GM12878 (cell line): ENCODE measurements around the gene CDC37L1. TPM values are rescaled to one million over a fixed set of nuclear protein-coding genes. Genes with fewer than 3 reads are reported as not detected.

ENCODE experiments used
- ATAC-seq: fragments of 200-7000 bp; cut with Tn5 transposase; 3 replicates; pipeline ENCODE4 v1.9.1; 2020; ENCODE audit warnings: mild to moderate bottlenecking, moderate library complexity
- BruUV-seq: library from RNA; stranded (reverse); fragments of 400-500 nt; replicated peaks from 2 replicates; lab custom pipeline; 2021; lab: Mats Ljungman, UMichigan
- CTCF ChIA-PET: fragments of 300-600 bp; sonication (Branson Sonifier 250); formaldehyde crosslinking; extraction: SDS; loops from one replicate; lab custom pipeline; 2021; ENCODE audit warnings: inconsistent platforms; lab: Yijun Ruan, JAX
- POLR2A ChIA-PET: fragments of 350-600 bp; formaldehyde crosslinking; extraction: SDS; loops from one replicate; lab custom pipeline; 2021; ENCODE audit warnings: inconsistent platforms; lab: Charles Lee
- RAD21 ChIA-PET: fragments of 300-600 bp; sonication (Branson Sonifier 250); formaldehyde crosslinking; loops from one replicate; lab custom pipeline; 2023; ENCODE audit warnings: antibody characterized with exemption; ENCODE audit not compliant: unreplicated experiment; lab: Charles Lee
- SMC1A ChIA-PET: fragments of 300-600 bp; sonication (Branson Sonifier 250); formaldehyde crosslinking; loops from one replicate; lab custom pipeline; 2023; ENCODE audit not compliant: unreplicated experiment, uncharacterized antibody; lab: Charles Lee
- DNase-seq: peaks from one replicate; pipeline ENCODE4 v3.0.0-alpha.2; 2011; ENCODE audit warnings: low read depth, low spot score
- FAIRE-seq: peaks from 3 replicates; lab custom pipeline; 2011; peaks lifted over from hg19 to GRCh38; lab: Jason Lieb, UNC
- H2AFZ ChIP-seq: 2 replicates; pipeline ENCODE4 v1.6.0; 2011; ENCODE audit warnings: low read depth, low read length, control low read depth; ENCODE audit not compliant: control insufficient read depth
- H3K27ac ChIP-seq: 2 replicates; pipeline ENCODE4 v1.5.1; 2011; ENCODE audit warnings: control low read depth; ENCODE audit not compliant: control insufficient read depth, insufficient read depth
- H3K27me3 ChIP-seq, 2 experiments: replicated peaks in 1 of 2; 2 replicates each; pipeline versions ENCODE4 v1.6.0 to v1.6.1; 2011; ENCODE audit warnings: low read length in 1 of 2; ENCODE audit not compliant: control insufficient read depth in 2 of 2, insufficient read depth in 2 of 2
- H3K36me3 ChIP-seq, 2 experiments: 2 replicates each; pipeline ENCODE4 v1.5.1; 2011; ENCODE audit warnings: low read length in 1 of 2; ENCODE audit not compliant: control insufficient read depth in 2 of 2, insufficient read depth in 2 of 2
- H3K4me1 ChIP-seq: 2 replicates; pipeline ENCODE4 v1.6.1; 2011; ENCODE audit warnings: mild to moderate bottlenecking, low read length, moderate library complexity, mixed read lengths; ENCODE audit not compliant: control insufficient read depth, insufficient read depth
- H3K4me2 ChIP-seq: 2 replicates; pipeline ENCODE4 v1.6.0; 2011; ENCODE audit warnings: control low read depth; ENCODE audit not compliant: control insufficient read depth, insufficient read depth
- H3K4me3 ChIP-seq: fragments of 200-600 bp; sonication (generic); 2 replicates; pipeline ENCODE4 v1.5.1; 2016
- H3K79me2 ChIP-seq: 2 replicates; pipeline ENCODE4 v1.6.0; 2011; ENCODE audit warnings: low read length; ENCODE audit not compliant: control insufficient read depth, insufficient read depth
- H3K9ac ChIP-seq: 2 replicates; pipeline ENCODE4 v1.8.0; 2011; ENCODE audit warnings: low read length, control low read depth, mixed read lengths; ENCODE audit not compliant: control insufficient read depth, insufficient read depth
- H3K9me3 ChIP-seq: replicated peaks from 3 replicates; pipeline ENCODE4 v1.5.1; 2011; ENCODE audit warnings: mild to moderate bottlenecking, low read length; ENCODE audit not compliant: control insufficient read depth, insufficient read depth
- H4K20me1 ChIP-seq: 2 replicates; pipeline ENCODE4 v1.6.0; 2011; ENCODE audit not compliant: control insufficient read depth, insufficient read depth
- IKZF1 ChIP-seq: fragments of 450-650 bp; conservative IDR thresholded peaks from 2 replicates; pipeline ENCODE4 v1.6.1; 2017; ENCODE audit warnings: antibody characterized with exemption, mild to moderate bottlenecking
- MEF2A ChIP-seq: IDR thresholded peaks from 2 replicates; pipeline ENCODE4 v1.6.1; 2011; ENCODE audit warnings: low read depth, mild to moderate bottlenecking, low read length, moderate library complexity; ENCODE audit not compliant: insufficient read depth
- MEF2B ChIP-seq: fragments of 450-650 bp; IDR thresholded peaks from 2 replicates; pipeline ENCODE4 v1.6.1; 2018; ENCODE audit warnings: mild to moderate bottlenecking, moderate library complexity; ENCODE audit not compliant: partially characterized antibody, poor library complexity, severe bottlenecking
- MTA3 ChIP-seq: IDR thresholded peaks from 2 replicates; pipeline ENCODE4 v1.6.1; 2012; ENCODE audit warnings: low read length, inconsistent platforms, borderline replicate concordance
- NBN ChIP-seq: fragments of 450-650 bp; IDR thresholded peaks from 2 replicates; pipeline ENCODE4 v1.6.1; 2016
- NR2C1 ChIP-seq: fragments of 450-650 bp; IDR thresholded peaks from 2 replicates; pipeline ENCODE4 v1.6.1; 2017; ENCODE audit warnings: antibody characterized with exemption, mild to moderate bottlenecking, moderate library complexity
- RELA ChIP-seq: fragments of 450-650 bp; IDR thresholded peaks from 2 replicates; pipeline ENCODE4 v1.8.0; 2014; ENCODE audit warnings: borderline replicate concordance; ENCODE audit not compliant: partially characterized antibody
- SP1 ChIP-seq: IDR thresholded peaks from one replicate; pipeline ENCODE4 v1.6.1; 2011; ENCODE audit warnings: low read depth, low read length
- TAF1 ChIP-seq: IDR thresholded peaks from 2 replicates; pipeline ENCODE4 v1.6.1; 2011; ENCODE audit warnings: mild to moderate bottlenecking, low read depth, low read length, borderline replicate concordance
- TBL1XR1 ChIP-seq: IDR thresholded peaks from 2 replicates; pipeline ENCODE4 v1.6.1; 2012; ENCODE audit warnings: low read depth, low read length, improper control_type of control experiment
- WGBS: methylation state at CpG from one replicate; pipeline ENCODE4 v1.1.6; 2016; ENCODE audit warnings: low lambda C conversion rate; ENCODE audit not compliant: insufficient replicate concordance, insufficient coverage; ENCODE audit errors: missing lambda C conversion rate; 5-methylcytosine and 5-hydroxymethylcytosine counted together
- in situ Hi-C: fragments of 300-500 bp; cut with MboI; formaldehyde crosslinking; loops from 9 replicates; pipeline ENCODE4 v1.14.3; 2018; ENCODE audit warnings: mixed read lengths
- intact Hi-C: fragments of 100-400 bp; cut with micrococcal nuclease; formaldehyde crosslinking; loops from one replicate; pipeline ENCODE4 v1.14.2; 2022; ENCODE audit not compliant: unreplicated experiment
- polyA plus RNA-seq, 11 experiments: library from polyadenylated mRNA; depleted of rRNA in 4 of 11; unstranded in 6 of 11; stranded (reverse) in 5 of 11; fragments of >200 nt; fragmentation: Nextera tagmentation in 4 of 11; fragmentation: Illumina TruSeq in 1 of 11; extraction: Ambion mirVana in 4 of 11; extraction: Trizol in 1 of 11; gene quantifications; 1 replicate in 1 of 11; 2 replicates in 10 of 11; pipeline versions ENCODE4 v1.2.1 to v1.2.3, GENCODE V29; 2011 to 2016; ENCODE audit warnings: inconsistent platforms in 2 of 11, missing spikeins in 2 of 11, low read depth in 1 of 11
- total RNA-seq, 4 experiments: library from RNA; depleted of rRNA in 3 of 4; stranded (reverse); fragments of >200 nt in 3 of 4; fragmentation: Illumina TruSeq in 1 of 4; extraction: Trizol in 1 of 4; gene quantifications; 2 replicates each; pipeline versions ENCODE4 v1.2.1 to v1.2.3, GENCODE V29; 2013 to 2021
- TF ChIP-seq, protein P1 (sequence below): fragments of 450-650 bp; IDR thresholded peaks from 2 replicates; pipeline ENCODE4 v1.6.1; 2016; ENCODE audit warnings: mild to moderate bottlenecking
- TF ChIP-seq, protein P2 (sequence below): fragments of 150-350 bp; IDR thresholded peaks from 2 replicates; pipeline ENCODE4 v1.6.1; 2016; ENCODE audit warnings: low read depth, low read length
- TF ChIP-seq, protein P3 (sequence below): fragments of 450-650 bp; IDR thresholded peaks from 2 replicates; pipeline ENCODE4 v1.6.1; 2017; ENCODE audit warnings: mild to moderate bottlenecking, moderate library complexity
- TF ChIP-seq, protein P4 (sequence below): IDR thresholded peaks from 2 replicates; pipeline ENCODE4 v1.6.1; 2011; ENCODE audit warnings: borderline replicate concordance, low read depth, mild to moderate bottlenecking, moderate library complexity, low read length; ENCODE audit not compliant: insufficient read depth, poor library complexity, severe bottlenecking

The CDC37L1 gene
- total and polyA plus RNA-seq, 10 of the 15 experiments (the other 5 are each of a cell fraction or from before 2014, with no cell fraction given): 2.2 to 16.6 (median 8.2) TPM

DNA sequence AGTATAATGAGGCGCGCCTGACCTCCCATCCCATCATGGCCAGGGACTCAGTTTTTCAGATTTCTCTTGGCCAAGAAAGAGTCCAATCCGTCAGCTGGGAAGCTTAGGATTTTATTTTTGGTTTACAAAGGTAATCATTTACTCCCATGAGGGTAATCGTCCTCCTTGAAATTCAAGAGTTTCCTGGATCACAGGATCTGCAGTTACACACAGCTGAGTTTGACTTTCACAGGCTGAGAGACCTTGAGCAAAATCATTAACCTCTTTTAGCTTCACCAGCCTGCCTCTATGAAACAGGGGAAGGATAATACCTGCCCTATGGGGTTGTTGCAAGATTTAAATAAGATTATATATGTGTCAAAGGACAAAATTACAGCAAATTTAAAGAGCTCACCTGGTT lies 77.1 kb downstream of the CDC37L1 start:
- TF ChIP-seq TBL1XR1 (no peak), TAF1 (no peak), MEF2A (no peak), MTA3 (no peak), RELA (no peak), MEF2B (no peak), SP1 (no peak), NR2C1 (no peak), NBN (no peak), IKZF1 (no peak)
- TF ChIP-seq, protein P1, sequence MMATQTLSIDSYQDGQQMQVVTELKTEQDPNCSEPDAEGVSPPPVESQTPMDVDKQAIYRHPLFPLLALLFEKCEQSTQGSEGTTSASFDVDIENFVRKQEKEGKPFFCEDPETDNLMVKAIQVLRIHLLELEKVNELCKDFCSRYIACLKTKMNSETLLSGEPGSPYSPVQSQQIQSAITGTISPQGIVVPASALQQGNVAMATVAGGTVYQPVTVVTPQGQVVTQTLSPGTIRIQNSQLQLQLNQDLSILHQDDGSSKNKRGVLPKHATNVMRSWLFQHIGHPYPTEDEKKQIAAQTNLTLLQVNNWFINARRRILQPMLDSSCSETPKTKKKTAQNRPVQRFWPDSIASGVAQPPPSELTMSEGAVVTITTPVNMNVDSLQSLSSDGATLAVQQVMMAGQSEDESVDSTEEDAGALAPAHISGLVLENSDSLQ: no peak
- TF ChIP-seq, protein P2, sequence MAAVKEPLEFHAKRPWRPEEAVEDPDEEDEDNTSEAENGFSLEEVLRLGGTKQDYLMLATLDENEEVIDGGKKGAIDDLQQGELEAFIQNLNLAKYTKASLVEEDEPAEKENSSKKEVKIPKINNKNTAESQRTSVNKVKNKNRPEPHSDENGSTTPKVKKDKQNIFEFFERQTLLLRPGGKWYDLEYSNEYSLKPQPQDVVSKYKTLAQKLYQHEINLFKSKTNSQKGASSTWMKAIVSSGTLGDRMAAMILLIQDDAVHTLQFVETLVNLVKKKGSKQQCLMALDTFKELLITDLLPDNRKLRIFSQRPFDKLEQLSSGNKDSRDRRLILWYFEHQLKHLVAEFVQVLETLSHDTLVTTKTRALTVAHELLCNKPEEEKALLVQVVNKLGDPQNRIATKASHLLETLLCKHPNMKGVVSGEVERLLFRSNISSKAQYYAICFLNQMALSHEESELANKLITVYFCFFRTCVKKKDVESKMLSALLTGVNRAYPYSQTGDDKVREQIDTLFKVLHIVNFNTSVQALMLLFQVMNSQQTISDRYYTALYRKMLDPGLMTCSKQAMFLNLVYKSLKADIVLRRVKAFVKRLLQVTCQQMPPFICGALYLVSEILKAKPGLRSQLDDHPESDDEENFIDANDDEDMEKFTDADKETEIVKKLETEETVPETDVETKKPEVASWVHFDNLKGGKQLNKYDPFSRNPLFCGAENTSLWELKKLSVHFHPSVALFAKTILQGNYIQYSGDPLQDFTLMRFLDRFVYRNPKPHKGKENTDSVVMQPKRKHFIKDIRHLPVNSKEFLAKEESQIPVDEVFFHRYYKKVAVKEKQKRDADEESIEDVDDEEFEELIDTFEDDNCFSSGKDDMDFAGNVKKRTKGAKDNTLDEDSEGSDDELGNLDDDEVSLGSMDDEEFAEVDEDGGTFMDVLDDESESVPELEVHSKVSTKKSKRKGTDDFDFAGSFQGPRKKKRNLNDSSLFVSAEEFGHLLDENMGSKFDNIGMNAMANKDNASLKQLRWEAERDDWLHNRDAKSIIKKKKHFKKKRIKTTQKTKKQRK: no peak
- TF ChIP-seq, protein P3, sequence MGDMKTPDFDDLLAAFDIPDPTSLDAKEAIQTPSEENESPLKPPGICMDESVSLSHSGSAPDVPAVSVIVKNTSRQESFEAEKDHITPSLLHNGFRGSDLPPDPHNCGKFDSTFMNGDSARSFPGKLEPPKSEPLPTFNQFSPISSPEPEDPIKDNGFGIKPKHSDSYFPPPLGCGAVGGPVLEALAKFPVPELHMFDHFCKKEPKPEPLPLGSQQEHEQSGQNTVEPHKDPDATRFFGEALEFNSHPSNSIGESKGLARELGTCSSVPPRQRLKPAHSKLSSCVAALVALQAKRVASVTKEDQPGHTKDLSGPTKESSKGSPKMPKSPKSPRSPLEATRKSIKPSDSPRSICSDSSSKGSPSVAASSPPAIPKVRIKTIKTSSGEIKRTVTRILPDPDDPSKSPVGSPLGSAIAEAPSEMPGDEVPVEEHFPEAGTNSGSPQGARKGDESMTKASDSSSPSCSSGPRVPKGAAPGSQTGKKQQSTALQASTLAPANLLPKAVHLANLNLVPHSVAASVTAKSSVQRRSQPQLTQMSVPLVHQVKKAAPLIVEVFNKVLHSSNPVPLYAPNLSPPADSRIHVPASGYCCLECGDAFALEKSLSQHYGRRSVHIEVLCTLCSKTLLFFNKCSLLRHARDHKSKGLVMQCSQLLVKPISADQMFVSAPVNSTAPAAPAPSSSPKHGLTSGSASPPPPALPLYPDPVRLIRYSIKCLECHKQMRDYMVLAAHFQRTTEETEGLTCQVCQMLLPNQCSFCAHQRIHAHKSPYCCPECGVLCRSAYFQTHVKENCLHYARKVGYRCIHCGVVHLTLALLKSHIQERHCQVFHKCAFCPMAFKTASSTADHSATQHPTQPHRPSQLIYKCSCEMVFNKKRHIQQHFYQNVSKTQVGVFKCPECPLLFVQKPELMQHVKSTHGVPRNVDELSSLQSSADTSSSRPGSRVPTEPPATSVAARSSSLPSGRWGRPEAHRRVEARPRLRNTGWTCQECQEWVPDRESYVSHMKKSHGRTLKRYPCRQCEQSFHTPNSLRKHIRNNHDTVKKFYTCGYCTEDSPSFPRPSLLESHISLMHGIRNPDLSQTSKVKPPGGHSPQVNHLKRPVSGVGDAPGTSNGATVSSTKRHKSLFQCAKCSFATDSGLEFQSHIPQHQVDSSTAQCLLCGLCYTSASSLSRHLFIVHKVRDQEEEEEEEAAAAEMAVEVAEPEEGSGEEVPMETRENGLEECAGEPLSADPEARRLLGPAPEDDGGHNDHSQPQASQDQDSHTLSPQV: no peak
- TF ChIP-seq, protein P4, sequence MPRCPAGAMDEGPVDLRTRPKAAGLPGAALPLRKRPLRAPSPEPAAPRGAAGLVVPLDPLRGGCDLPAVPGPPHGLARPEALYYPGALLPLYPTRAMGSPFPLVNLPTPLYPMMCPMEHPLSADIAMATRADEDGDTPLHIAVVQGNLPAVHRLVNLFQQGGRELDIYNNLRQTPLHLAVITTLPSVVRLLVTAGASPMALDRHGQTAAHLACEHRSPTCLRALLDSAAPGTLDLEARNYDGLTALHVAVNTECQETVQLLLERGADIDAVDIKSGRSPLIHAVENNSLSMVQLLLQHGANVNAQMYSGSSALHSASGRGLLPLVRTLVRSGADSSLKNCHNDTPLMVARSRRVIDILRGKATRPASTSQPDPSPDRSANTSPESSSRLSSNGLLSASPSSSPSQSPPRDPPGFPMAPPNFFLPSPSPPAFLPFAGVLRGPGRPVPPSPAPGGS: no peak
- no TSS peak for BruUV-seq
- FAIRE-seq (no peak), ATAC-seq (no peak), DNase-seq (no peak)
- peaks cover 8% of the 10 kb centered on the region for H3K4me1 ChIP-seq
- 95% methylated on average over 4 of the region's 4 CpGs for WGBS
- H3K4me2 ChIP-seq: no peak overlapping the region
- H3K27me3 ChIP-seq: no peaks in the 10 kb centered on the region
- ChIA-PET POLR2A (no interaction called here), SMC1A (interaction anchor here (1.0 to 2.5 kb wide), 7 partner anchors 59 to 840 kb away, joined by 3 to 10 read pairs (median 3); no protein-coding TSS in a partner anchor), CTCF (interaction anchor here (0.7 to 2.6 kb wide), 10 partner anchors 9 to 844 kb away, joined by 3 to 15 read pairs (median 4); no protein-coding TSS in a partner anchor), RAD21 (interaction anchor here (1.0 to 1.4 kb wide), 4 partner anchors 35 to 686 kb away, joined by 3 to 4 read pairs (median 3); no protein-coding TSS in a partner anchor)
- H3K79me2 ChIP-seq: no peaks in the 10 kb centered on the region
- in situ Hi-C loops (loop anchor here (5.0 kb wide), 2 partner anchors 231 to 686 kb away; partner anchors contain the start of gene JAK2), intact Hi-C loops (loop anchor here (5.0 to 10.0 kb wide), 2 partner anchors 318 to 506 kb away; no protein-coding TSS in a partner anchor)
- no peak overlapping the region for H3K9ac ChIP-seq
- H2AFZ ChIP-seq: no peak overlapping the region
- H3K27ac ChIP-seq: no peak overlapping the region
- H4K20me1 ChIP-seq: no peaks in the 10 kb centered on the region
- no peaks in the 10 kb centered on the region for H3K36me3 ChIP-seq
- H3K4me3 ChIP-seq: no peak overlapping the region
- H3K9me3 ChIP-seq: no peaks in the 10 kb centered on the region
